ENCODE measurements around the gene EEFSEC. TPM values are rescaled to one million over a fixed set of nuclear protein-coding genes. Genes with fewer than 3 reads are reported as not detected.

The EEFSEC gene
- total and polyA plus RNA-seq, 8 donors: 11.5 to 23.0 (median 19.9) TPM

- DNase-seq: no peak
- intact Hi-C loops (cut with DNase I): no loop called here
- ATAC-seq: no peak
- no peak overlapping the region for H3K4me3 ChIP-seq
- H3K27ac ChIP-seq: no peak overlapping the region
- H3K4me1 ChIP-seq: no peaks in the 10 kb centered on the region
- peaks cover 0 to 5% of the 10 kb centered on the region in 2 donors for H3K36me3 ChIP-seq
- H3K27me3 ChIP-seq: no peaks in the 10 kb centered on the region
- no peak for TF ChIP-seq CTCF (IDR thresholded peaks at IDR 0.05)
- H3K9me3 ChIP-seq: peaks cover 0 to 12% of the 10 kb centered on the region in 2 donors
These were observed 101.7 kb downstream of the EEFSEC start for GRCh38 chr3:128254967-128255366.

GRCh38 chr3:128256131-128256530, 102.8 kb downstream of the EEFSEC start:
- no peak for TF ChIP-seq CTCF (IDR thresholded peaks at IDR 0.05)
- DNase-seq (no peak), ATAC-seq (no peak)
- intact Hi-C loops (cut with DNase I): no loop called here
- Histone ChIP-seq H3K4me3 (no peak overlapping the region), H3K4me1 (no peaks in the 10 kb centered on the region), H3K27ac (no peak overlapping the region), H3K9me3 (peaks cover 0 to 20% of the 10 kb centered on the region in 2 donors), H3K27me3 (no peaks in the 10 kb centered on the region), H3K36me3 (peaks cover 0 to 5% of the 10 kb centered on the region in 2 donors)

- intact Hi-C loops (cut with DNase I): no loop called here
- Histone ChIP-seq H3K4me3 (no peak overlapping the region), H3K27me3 (no peaks in the 10 kb centered on the region), H3K4me1 (no peaks in the 10 kb centered on the region), H3K27ac (no peak overlapping the region), H3K9me3 (peaks cover 0 to 20% of the 10 kb centered on the region in 2 donors), H3K36me3 (peaks cover 0 to 12% of the 10 kb centered on the region in 2 donors)
- DNase-seq (no peak), ATAC-seq (no peak)
- TF ChIP-seq CTCF (IDR thresholded peaks at IDR 0.05): no peak
These were observed 104.4 kb downstream of the EEFSEC start for GRCh38 chr3:128257632-128258031.

- peaks cover 0 to 29% of the 10 kb centered on the region in 2 donors for H3K36me3 ChIP-seq
- peaks cover 0 to 20% of the 10 kb centered on the region in 2 donors for H3K9me3 ChIP-seq
- no peak for ATAC-seq
- H3K4me3 ChIP-seq: no peak overlapping the region
- H3K27ac ChIP-seq: no peak overlapping the region
- TF ChIP-seq CTCF (IDR thresholded peaks at IDR 0.05): no peak
- no peaks in the 10 kb centered on the region for H3K4me1 ChIP-seq
- intact Hi-C loops (cut with DNase I): no loop called here
- no peak for DNase-seq
- H3K27me3 ChIP-seq: no peaks in the 10 kb centered on the region
These were observed 107.0 kb downstream of the EEFSEC start for GRCh38 chr3:128260275-128260674.

- TF ChIP-seq CTCF (IDR thresholded peaks at IDR 0.05): no peak
- H3K27me3 ChIP-seq: no peaks in the 10 kb centered on the region
These were observed 109.2 kb downstream of the EEFSEC start for GRCh38 chr3:128262457-128262856.

More at GRCh38 chr3:128262457-128262856, 109.2 kb downstream of the EEFSEC start:
- intact Hi-C loops (cut with DNase I): no loop called here
- peaks cover 0 to 20% of the 10 kb centered on the region in 2 donors for H3K9me3 ChIP-seq
- H3K4me1 ChIP-seq: no peaks in the 10 kb centered on the region
- DNase-seq (no peak), ATAC-seq (no peak)
- no peak overlapping the region for H3K4me3 ChIP-seq
- H3K36me3 ChIP-seq: peaks cover 0 to 32% of the 10 kb centered on the region in 2 donors
- H3K27ac ChIP-seq: no peak overlapping the region
